ENCODE results near the gene ZNF415.
"Not testable (repeated sequence)": the region's sequence is repeated elsewhere in the genome, so short reads cannot be mapped to it uniquely, and the experiment has no call there.

The ZNF415 gene

GRCh38 chr19:53102206-53102755, 30.4 kb downstream of the ZNF415 start:
- H3K9me3 ChIP-seq (ENCODE audit: insufficient read depth, low read depth, low read length): no peaks in the 10 kb centered on the region
- H3K4me1 ChIP-seq (ENCODE audit: insufficient read depth, low read length, poor library complexity, severe bottlenecking): peaks cover 29% of the 10 kb centered on the region
- H2AFZ ChIP-seq (ENCODE audit: low read length): peak overlapping the region; percentile 94; the same call in 1 of the 2 replicates
- H3K27me3 ChIP-seq (ENCODE audit: insufficient read depth, low read length, poor library complexity, severe bottlenecking): no peaks in the 10 kb centered on the region
- peaks cover 58% of the 10 kb centered on the region for H3K79me2 ChIP-seq (ENCODE audit: insufficient read depth, low read length)
- H3K4me2 ChIP-seq (ENCODE audit: low read depth, low read length, poor library complexity, severe bottlenecking): peak overlapping the region; percentile 100
- no peaks in the 10 kb centered on the region for H3F3A ChIP-seq (ENCODE audit: low read depth)
- peak overlapping the region; percentile 100 for H3K4me3 ChIP-seq (ENCODE audit: low read length, poor library complexity, severe bottlenecking)
- H3K9ac ChIP-seq (ENCODE audit: low read depth, low read length, poor library complexity, severe bottlenecking): peak overlapping the region; percentile 96
- no peaks in the 10 kb centered on the region; the same call in 1 of the 2 replicates for H3K36me3 ChIP-seq (ENCODE audit: insufficient read depth, low read length)
- no peaks in the 10 kb centered on the region for H3K9me2 ChIP-seq (replicated peaks; ENCODE audit: low read depth, low read length)
- H4K20me1 ChIP-seq (ENCODE audit: insufficient read depth, low read length, poor library complexity, severe bottlenecking): peaks cover 34% of the 10 kb centered on the region
- TF ChIP-seq CTCF (conservative IDR thresholded peaks at IDR 0.05; ENCODE audit: low read length): no peak
- TF ChIP-seq EZH2phosphoT487 (IDR thresholded peaks at IDR 0.05; ENCODE audit: borderline replicate concordance): no peak

GRCh38 chr19:53101518-53101917, 31.2 kb downstream of the ZNF415 start:
- Histone ChIP-seq H3K4me3 (ENCODE audit: low read length, poor library complexity, severe bottlenecking) (peak overlapping the region; percentile 100), H4K20me1 (ENCODE audit: insufficient read depth, low read length, poor library complexity, severe bottlenecking) (peaks cover 34% of the 10 kb centered on the region), H3K79me2 (ENCODE audit: insufficient read depth, low read length) (peaks cover 59% of the 10 kb centered on the region), H2AFZ (ENCODE audit: low read length) (no peak overlapping the region), H3K9me3 (ENCODE audit: insufficient read depth, low read depth, low read length) (no peaks in the 10 kb centered on the region), H3K36me3 (ENCODE audit: insufficient read depth, low read length) (no peaks in the 10 kb centered on the region; the same call in 1 of the 2 replicates), H3F3A (ENCODE audit: low read depth) (no peaks in the 10 kb centered on the region), H3K9ac (ENCODE audit: low read depth, low read length, poor library complexity, severe bottlenecking) (peak overlapping the region; percentile 96), H3K4me2 (ENCODE audit: low read depth, low read length, poor library complexity, severe bottlenecking) (peak overlapping the region; percentile 100), H3K9me2 (replicated peaks; ENCODE audit: low read depth, low read length) (no peaks in the 10 kb centered on the region), H3K4me1 (ENCODE audit: insufficient read depth, low read length, poor library complexity, severe bottlenecking) (peaks cover 29% of the 10 kb centered on the region), H3K27me3 (ENCODE audit: insufficient read depth, low read length, poor library complexity, severe bottlenecking) (no peaks in the 10 kb centered on the region)
- TF ChIP-seq CTCF (conservative IDR thresholded peaks at IDR 0.05; ENCODE audit: low read length) (no peak), EZH2phosphoT487 (IDR thresholded peaks at IDR 0.05; ENCODE audit: borderline replicate concordance) (no peak)

GRCh38 chr19:53098570-53098969, 34.1 kb downstream of the ZNF415 start:
- H2AFZ ChIP-seq (ENCODE audit: low read length); H3K27me3 ChIP-seq (ENCODE audit: insufficient read depth, low read length, poor library complexity, severe bottlenecking); H3K9me2 ChIP-seq (replicated peaks; ENCODE audit: low read depth, low read length); H3K36me3 ChIP-seq (ENCODE audit: insufficient read depth, low read length); H3K4me2 ChIP-seq (ENCODE audit: low read depth, low read length, poor library complexity, severe bottlenecking); H3F3A ChIP-seq (ENCODE audit: low read depth); H3K9ac ChIP-seq (ENCODE audit: low read depth, low read length, poor library complexity, severe bottlenecking); H3K4me3 ChIP-seq (ENCODE audit: low read length, poor library complexity, severe bottlenecking); H3K9me3 ChIP-seq (ENCODE audit: insufficient read depth, low read depth, low read length): not testable (repeated sequence)
- H4K20me1 ChIP-seq (ENCODE audit: insufficient read depth, low read length, poor library complexity, severe bottlenecking): peaks cover 43% of the 10 kb centered on the region
- peaks cover 22% of the 10 kb centered on the region for H3K4me1 ChIP-seq (ENCODE audit: insufficient read depth, low read length, poor library complexity, severe bottlenecking)
- H3K79me2 ChIP-seq (ENCODE audit: insufficient read depth, low read length): peaks cover 72% of the 10 kb centered on the region

GRCh38 chr19:53096982-53097690, 35.6 kb downstream of the ZNF415 start:
- peak overlapping the region; percentile 31 for H3K4me2 ChIP-seq (ENCODE audit: low read depth, low read length, poor library complexity, severe bottlenecking)
- not testable (repeated sequence) for H2AFZ ChIP-seq (ENCODE audit: low read length); H3K4me3 ChIP-seq (ENCODE audit: low read length, poor library complexity, severe bottlenecking); H3K9ac ChIP-seq (ENCODE audit: low read depth, low read length, poor library complexity, severe bottlenecking); H3K36me3 ChIP-seq (ENCODE audit: insufficient read depth, low read length); H3K9me3 ChIP-seq (ENCODE audit: insufficient read depth, low read depth, low read length); H3F3A ChIP-seq (ENCODE audit: low read depth); H3K27me3 ChIP-seq (ENCODE audit: insufficient read depth, low read length, poor library complexity, severe bottlenecking); H3K9me2 ChIP-seq (replicated peaks; ENCODE audit: low read depth, low read length)
- H3K79me2 ChIP-seq (ENCODE audit: insufficient read depth, low read length): peaks cover 69% of the 10 kb centered on the region
- H4K20me1 ChIP-seq (ENCODE audit: insufficient read depth, low read length, poor library complexity, severe bottlenecking): peaks cover 35% of the 10 kb centered on the region
- peaks cover 17% of the 10 kb centered on the region for H3K4me1 ChIP-seq (ENCODE audit: insufficient read depth, low read length, poor library complexity, severe bottlenecking)

GRCh38 chr19:53096579-53096978, 36.1 kb downstream of the ZNF415 start:
- H3F3A ChIP-seq (ENCODE audit: low read depth); H3K9me3 ChIP-seq (ENCODE audit: insufficient read depth, low read depth, low read length): not testable (repeated sequence)
- H3K4me1 ChIP-seq (ENCODE audit: insufficient read depth, low read length, poor library complexity, severe bottlenecking): peaks cover 11% of the 10 kb centered on the region

More at GRCh38 chr19:53096579-53096978, 36.1 kb downstream of the ZNF415 start:
- not testable (repeated sequence) for H3K4me3 ChIP-seq (ENCODE audit: low read length, poor library complexity, severe bottlenecking); H3K27me3 ChIP-seq (ENCODE audit: insufficient read depth, low read length, poor library complexity, severe bottlenecking); H2AFZ ChIP-seq (ENCODE audit: low read length); H3K4me2 ChIP-seq (ENCODE audit: low read depth, low read length, poor library complexity, severe bottlenecking); H3K9me2 ChIP-seq (replicated peaks; ENCODE audit: low read depth, low read length); H3K9ac ChIP-seq (ENCODE audit: low read depth, low read length, poor library complexity, severe bottlenecking); H3K36me3 ChIP-seq (ENCODE audit: insufficient read depth, low read length)
- Histone ChIP-seq H4K20me1 (ENCODE audit: insufficient read depth, low read length, poor library complexity, severe bottlenecking) (peaks cover 35% of the 10 kb centered on the region), H3K79me2 (ENCODE audit: insufficient read depth, low read length) (peaks cover 63% of the 10 kb centered on the region)
